Hepatocyte (in vitro differentiated cells): ENCODE measurements around the gene NMUR2. TPM values are rescaled to one million over a fixed set of nuclear protein-coding genes. Genes with fewer than 3 reads are reported as not detected.

Source experiments
- DNase-seq: peaks from one replicate; pipeline ENCODE4 v3.0.0-alpha.2; 2016; ENCODE audit warnings: low spot score
- H2AFZ ChIP-seq: fragments of 200-600 bp; sonication (generic); 2 replicates; pipeline ENCODE4 v1.6.0; 2016; ENCODE audit warnings: antibody characterized with exemption, mild to moderate bottlenecking
- H3K27ac ChIP-seq: fragments of 200-600 bp; sonication (generic); 2 replicates; pipeline ENCODE4 v1.5.1; 2016; ENCODE audit warnings: mild to moderate bottlenecking
- H3K27me3 ChIP-seq: fragments of 200-600 bp; sonication (generic); 2 replicates; pipeline ENCODE4 v1.6.1; 2016
- H3K36me3 ChIP-seq: fragments of 200-600 bp; sonication (generic); replicated peaks from 2 replicates; pipeline ENCODE4 v1.5.1; 2016; ENCODE audit warnings: low read depth; ENCODE audit not compliant: insufficient read depth
- H3K4me1 ChIP-seq: fragments of 200-600 bp; sonication (generic); 2 replicates; pipeline ENCODE4 v1.5.1; 2016; ENCODE audit warnings: mild to moderate bottlenecking, moderate library complexity; ENCODE audit not compliant: insufficient read depth
- H3K4me2 ChIP-seq: fragments of 200-600 bp; sonication (generic); 2 replicates; pipeline ENCODE4 v1.6.0; 2016
- H3K4me3 ChIP-seq: fragments of 200-600 bp; sonication (generic); 2 replicates; pipeline ENCODE4 v1.5.1; 2016; ENCODE audit warnings: mild to moderate bottlenecking
- H3K79me2 ChIP-seq: fragments of 200-600 bp; sonication (generic); 2 replicates; pipeline ENCODE4 v1.6.0; 2017; ENCODE audit warnings: mild to moderate bottlenecking
- H3K9me2 ChIP-seq: fragments of 200-600 bp; sonication (generic); replicated peaks from 2 replicates; pipeline ENCODE4 v1.6.0; 2017; ENCODE audit warnings: mild to moderate bottlenecking; ENCODE audit not compliant: insufficient read depth
- H3K9me3 ChIP-seq: fragments of 200-600 bp; sonication (generic); 2 replicates; pipeline ENCODE4 v1.5.1; 2016; ENCODE audit warnings: low read depth, mild to moderate bottlenecking
- H4K20me1 ChIP-seq: fragments of 200-600 bp; sonication (generic); 2 replicates; pipeline ENCODE4 v1.6.0; 2016; ENCODE audit warnings: mild to moderate bottlenecking; ENCODE audit not compliant: insufficient read depth, poor library complexity, severe bottlenecking
- EZH2 ChIP-seq: fragments of 200-600 bp; sonication (generic); IDR thresholded peaks from 2 replicates; pipeline ENCODE4 v1.6.1; 2016; ENCODE audit warnings: antibody characterized with exemption, mild to moderate bottlenecking, borderline replicate concordance
- EZH2phosphoT487 ChIP-seq: fragments of 200-600 bp; sonication (generic); IDR thresholded peaks from one replicate; pipeline ENCODE4 v1.6.1; 2018; ENCODE audit warnings: antibody characterized with exemption, mild to moderate bottlenecking, low read depth, moderate library complexity; ENCODE audit not compliant: unreplicated experiment, severe bottlenecking
- WGBS: methylation state at CpG from one replicate; pipeline ENCODE4 v1.1.6; 2016; ENCODE audit warnings: low lambda C conversion rate; ENCODE audit errors: missing lambda C conversion rate; 5-methylcytosine and 5-hydroxymethylcytosine counted together
- polyA plus RNA-seq: library from polyadenylated mRNA; unstranded; fragments of >200 nt; fragmentation: Nextera tagmentation; extraction: Ambion mirVana; gene quantifications from 2 replicates; pipeline ENCODE4 v1.2.1, GENCODE V29; 2016
- total RNA-seq: library from RNA; depleted of rRNA; stranded (reverse); fragments of >200 nt; gene quantifications from 2 replicates; pipeline ENCODE4 v1.2.3, GENCODE V29; 2014
- TF ChIP-seq, protein P1 (sequence below): fragments of 200-600 bp; sonication (generic); IDR thresholded peaks from 2 replicates; pipeline ENCODE4 v1.5.1; 2016; ENCODE audit warnings: antibody characterized with exemption, mild to moderate bottlenecking; ENCODE audit not compliant: poor library complexity

The NMUR2 gene
- total and polyA plus RNA-seq, 2 experiments from 2014 or later: 0.57 TPM; not detected in 1

DNA sequence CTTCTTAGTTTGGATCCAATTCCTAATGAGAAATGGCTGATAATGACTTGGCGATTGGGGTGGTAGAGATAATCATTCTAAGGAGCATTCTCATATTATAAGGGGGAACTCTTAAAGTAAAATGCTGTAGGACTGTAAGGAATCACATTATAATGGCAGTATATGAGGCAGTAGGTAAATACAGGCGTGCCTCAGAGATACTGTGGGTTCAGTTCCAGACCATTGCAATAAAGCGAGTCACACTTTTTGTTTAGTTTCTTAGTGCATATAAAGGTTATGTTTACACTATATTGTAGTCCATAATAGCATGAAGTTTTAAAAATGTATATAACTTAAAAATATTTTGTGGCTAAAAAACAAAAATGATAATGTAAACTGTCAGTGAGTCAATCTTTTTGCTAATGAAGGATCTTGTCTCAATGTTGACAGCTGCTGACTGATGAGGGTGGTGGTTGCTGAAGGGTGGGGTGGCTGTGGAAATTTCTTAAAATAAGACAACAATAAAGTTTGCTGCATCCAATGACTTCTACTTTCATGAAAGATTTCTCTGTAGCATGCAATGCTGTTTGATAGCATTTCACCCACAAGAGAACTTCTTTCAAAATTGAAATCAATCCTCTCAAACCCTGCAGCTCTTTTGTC is 15.8 kb downstream of the NMUR2 start:
- no peaks in the 10 kb centered on the region for H3K36me3 ChIP-seq
- DNase-seq: no peak

DNA sequence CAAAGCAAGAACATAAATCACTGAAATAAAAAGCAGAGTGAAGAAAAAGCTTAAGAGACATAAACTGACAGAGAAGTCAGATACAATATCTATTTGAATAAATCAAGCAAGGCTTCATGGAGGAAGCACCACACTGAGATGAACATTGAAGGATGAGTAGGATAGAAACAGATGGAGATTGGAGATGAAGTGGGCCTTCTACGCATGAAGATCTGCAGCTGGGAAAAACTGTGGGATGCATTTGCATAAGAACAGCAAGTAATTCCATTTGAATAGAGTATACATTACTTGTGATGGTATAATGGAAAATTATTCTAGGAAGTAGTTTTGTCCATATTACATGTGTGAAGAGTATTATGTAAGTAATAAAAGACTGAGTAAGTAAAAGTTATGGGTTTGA is 16.5 kb downstream of the NMUR2 start:
- Histone ChIP-seq H3K27me3 (no peaks in the 10 kb centered on the region), H3K4me3 (no peak overlapping the region), H3K79me2 (no peaks in the 10 kb centered on the region), H3K27ac (no peak overlapping the region), H3K9me3 (peaks cover 4% of the 10 kb centered on the region), H3K9me2 (no peaks in the 10 kb centered on the region), H4K20me1 (no peaks in the 10 kb centered on the region), H3K4me1 (no peaks in the 10 kb centered on the region), H3K4me2 (no peak overlapping the region), H3K36me3 (no peaks in the 10 kb centered on the region), H2AFZ (no peak overlapping the region)
- no peak for DNase-seq
- WGBS: 80% methylated on average over 1 of the region's 1 CpG
- TF ChIP-seq EZH2: no peak

More for the DNA sequence above, 15.8 kb downstream of the NMUR2 start:
- TF ChIP-seq EZH2: no peak
- TF ChIP-seq, protein P1, sequence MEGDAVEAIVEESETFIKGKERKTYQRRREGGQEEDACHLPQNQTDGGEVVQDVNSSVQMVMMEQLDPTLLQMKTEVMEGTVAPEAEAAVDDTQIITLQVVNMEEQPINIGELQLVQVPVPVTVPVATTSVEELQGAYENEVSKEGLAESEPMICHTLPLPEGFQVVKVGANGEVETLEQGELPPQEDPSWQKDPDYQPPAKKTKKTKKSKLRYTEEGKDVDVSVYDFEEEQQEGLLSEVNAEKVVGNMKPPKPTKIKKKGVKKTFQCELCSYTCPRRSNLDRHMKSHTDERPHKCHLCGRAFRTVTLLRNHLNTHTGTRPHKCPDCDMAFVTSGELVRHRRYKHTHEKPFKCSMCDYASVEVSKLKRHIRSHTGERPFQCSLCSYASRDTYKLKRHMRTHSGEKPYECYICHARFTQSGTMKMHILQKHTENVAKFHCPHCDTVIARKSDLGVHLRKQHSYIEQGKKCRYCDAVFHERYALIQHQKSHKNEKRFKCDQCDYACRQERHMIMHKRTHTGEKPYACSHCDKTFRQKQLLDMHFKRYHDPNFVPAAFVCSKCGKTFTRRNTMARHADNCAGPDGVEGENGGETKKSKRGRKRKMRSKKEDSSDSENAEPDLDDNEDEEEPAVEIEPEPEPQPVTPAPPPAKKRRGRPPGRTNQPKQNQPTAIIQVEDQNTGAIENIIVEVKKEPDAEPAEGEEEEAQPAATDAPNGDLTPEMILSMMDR: no peak
- no peak for TF ChIP-seq EZH2phosphoT487
- 61% methylated on average over 3 of the region's 3 CpGs for WGBS
- no peaks in the 10 kb centered on the region for H4K20me1 ChIP-seq
- H3K4me1 ChIP-seq: no peaks in the 10 kb centered on the region
- H3K27ac ChIP-seq: no peak overlapping the region
- H3K4me2 ChIP-seq: no peak overlapping the region
- H3K79me2 ChIP-seq: no peaks in the 10 kb centered on the region
- no peak overlapping the region for H2AFZ ChIP-seq
- H3K9me3 ChIP-seq: peaks cover 4% of the 10 kb centered on the region
- H3K4me3 ChIP-seq: no peak overlapping the region
- H3K27me3 ChIP-seq: no peaks in the 10 kb centered on the region
- H3K9me2 ChIP-seq: no peaks in the 10 kb centered on the region

DNA sequence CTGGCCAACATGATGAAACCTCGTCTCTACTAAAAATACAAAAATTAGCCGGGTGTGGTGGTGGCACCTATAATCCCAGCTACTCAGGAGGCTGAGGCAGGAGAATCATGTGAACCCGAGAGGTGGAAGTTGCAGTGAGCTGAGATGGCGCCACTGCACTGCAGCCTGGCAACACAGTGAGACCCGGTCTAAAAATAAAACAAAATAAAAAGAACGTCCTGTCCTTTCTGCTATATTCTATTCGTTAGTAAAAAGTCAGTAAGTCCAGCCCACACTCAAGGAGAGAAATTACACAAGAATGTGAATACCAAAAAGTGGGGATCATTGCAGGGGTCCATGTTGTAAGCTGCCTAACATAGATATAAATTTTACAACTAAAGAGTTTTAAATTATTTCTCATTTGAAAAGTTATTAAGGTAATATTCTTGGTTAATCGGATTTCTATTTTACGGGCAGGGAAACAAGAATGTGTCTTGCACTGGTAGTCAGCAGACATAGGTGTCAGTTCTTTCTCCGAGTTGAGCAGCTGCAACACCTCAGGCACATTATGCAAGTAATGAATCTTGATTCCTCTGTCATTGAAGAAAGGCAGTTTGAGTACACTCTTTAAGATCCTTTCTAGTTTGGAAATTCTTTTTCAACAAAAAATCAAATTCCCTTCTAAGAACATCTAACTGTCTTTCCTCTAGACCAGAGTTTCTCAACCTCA is 24.5 kb downstream of the NMUR2 start:
- Histone ChIP-seq H3K4me2 (no peak overlapping the region), H3K79me2 (no peaks in the 10 kb centered on the region), H2AFZ (no peak overlapping the region), H3K9me3 (no peaks in the 10 kb centered on the region), H3K36me3 (no peaks in the 10 kb centered on the region), H3K9me2 (no peaks in the 10 kb centered on the region), H4K20me1 (no peaks in the 10 kb centered on the region), H3K4me3 (no peak overlapping the region), H3K27me3 (no peaks in the 10 kb centered on the region), H3K4me1 (no peaks in the 10 kb centered on the region), H3K27ac (no peak overlapping the region)
- DNase-seq: no peak
- 88% methylated on average over 10 of the region's 10 CpGs for WGBS
- no peak for TF ChIP-seq EZH2phosphoT487
- TF ChIP-seq, protein P1: no peak
- no peak for TF ChIP-seq EZH2

DNA sequence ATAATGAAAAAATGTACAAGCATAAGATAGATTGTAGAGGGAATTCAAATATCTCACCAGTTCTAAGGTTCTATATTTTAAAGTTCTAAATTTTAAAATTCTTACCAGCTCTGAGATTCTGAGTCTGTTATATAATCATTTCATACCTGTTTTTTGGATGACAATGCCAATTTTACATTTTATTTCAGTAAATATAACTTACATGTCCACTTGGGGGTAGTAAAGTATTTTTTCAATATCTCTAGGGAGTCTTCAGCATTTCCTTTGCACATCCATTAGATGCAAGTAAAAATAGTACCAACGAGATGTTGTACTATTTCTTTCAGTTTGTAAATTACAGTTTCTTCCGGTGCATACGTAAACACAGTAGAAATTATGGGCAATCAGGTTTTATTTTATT is 25.7 kb downstream of the NMUR2 start:
- no peaks in the 10 kb centered on the region for H3K79me2 ChIP-seq
- H3K4me2 ChIP-seq: no peak overlapping the region
- H2AFZ ChIP-seq: no peak overlapping the region
- H3K9me3 ChIP-seq: no peaks in the 10 kb centered on the region
- H3K27ac ChIP-seq: no peak overlapping the region
- no peaks in the 10 kb centered on the region for H3K9me2 ChIP-seq
- no peaks in the 10 kb centered on the region for H3K4me1 ChIP-seq
- 77% methylated on average over 3 of the region's 3 CpGs for WGBS
- H4K20me1 ChIP-seq: no peaks in the 10 kb centered on the region
- no peak overlapping the region for H3K4me3 ChIP-seq
- no peaks in the 10 kb centered on the region for H3K27me3 ChIP-seq
- DNase-seq: no peak
- TF ChIP-seq EZH2phosphoT487 (no peak), EZH2 (no peak)
- TF ChIP-seq, protein P1: no peak
- no peaks in the 10 kb centered on the region for H3K36me3 ChIP-seq
